GM19193 (cell line): ENCODE data around the gene PJVK.

Experiments used
- POLR2A ChIP-seq: IDR thresholded peaks from 4 replicates; pipeline ENCODE4 v1.6.1; 2011; ENCODE audit not compliant: insufficient read depth, insufficient read length; ENCODE audit errors: extremely low read depth

PJVK gene

GRCh38 chr2:178496049-178496448 lies 44.9 kb downstream of the PJVK start:
- TF ChIP-seq POLR2A = no peak

- no peak for TF ChIP-seq POLR2A
Measured at GRCh38 chr2:178498137-178498536, 47.0 kb downstream of the PJVK start.

DNA sequence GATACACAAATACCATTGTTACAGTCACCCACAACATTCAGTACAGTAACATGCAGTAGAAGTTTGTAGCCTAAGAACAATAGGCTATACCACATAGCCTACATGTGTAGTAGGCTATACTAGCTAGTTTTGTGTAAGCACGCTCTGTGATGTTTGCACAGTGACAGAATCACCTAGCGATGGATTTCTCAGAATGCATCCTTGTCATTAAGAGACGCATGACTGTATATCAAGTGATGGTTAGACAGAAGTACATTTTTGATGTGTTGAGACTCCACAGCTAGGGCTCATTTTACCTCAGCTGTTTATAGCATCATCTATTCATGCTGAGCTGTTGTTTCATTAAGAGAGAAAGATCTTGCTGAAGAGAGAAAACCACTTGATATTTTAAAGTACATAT lies 48.5 kb downstream of the PJVK start:
- TF ChIP-seq POLR2A = no peak

GRCh38 chr2:178502751-178503150 lies 51.6 kb downstream of the PJVK start:
- TF ChIP-seq POLR2A = no peak

DNA sequence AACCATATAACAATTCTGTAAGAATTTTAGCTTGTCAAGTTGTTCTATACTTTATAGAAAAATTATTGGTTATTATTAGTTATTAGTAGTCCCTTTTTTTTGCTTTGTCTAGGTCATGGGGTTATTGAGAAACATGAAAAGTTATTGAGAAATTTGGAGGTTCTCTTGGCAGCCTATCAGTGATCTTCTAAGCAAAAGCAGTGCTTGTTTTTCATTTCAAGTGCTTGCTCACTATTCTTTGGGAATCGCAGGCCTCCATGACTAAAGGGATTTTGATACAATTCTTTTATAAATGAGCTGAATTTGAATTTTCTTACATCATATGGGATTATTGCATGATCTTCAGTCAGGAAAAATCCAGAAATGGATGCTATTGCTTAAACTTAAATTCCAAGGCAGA lies 54.9 kb downstream of the PJVK start:
- TF ChIP-seq POLR2A = no peak

GRCh38 chr2:178506524-178506923 lies 55.3 kb downstream of the PJVK start:
- no peak for TF ChIP-seq POLR2A

GRCh38 chr2:178506949-178507348 lies 55.8 kb downstream of the PJVK start:
- no peak for TF ChIP-seq POLR2A

DNA sequence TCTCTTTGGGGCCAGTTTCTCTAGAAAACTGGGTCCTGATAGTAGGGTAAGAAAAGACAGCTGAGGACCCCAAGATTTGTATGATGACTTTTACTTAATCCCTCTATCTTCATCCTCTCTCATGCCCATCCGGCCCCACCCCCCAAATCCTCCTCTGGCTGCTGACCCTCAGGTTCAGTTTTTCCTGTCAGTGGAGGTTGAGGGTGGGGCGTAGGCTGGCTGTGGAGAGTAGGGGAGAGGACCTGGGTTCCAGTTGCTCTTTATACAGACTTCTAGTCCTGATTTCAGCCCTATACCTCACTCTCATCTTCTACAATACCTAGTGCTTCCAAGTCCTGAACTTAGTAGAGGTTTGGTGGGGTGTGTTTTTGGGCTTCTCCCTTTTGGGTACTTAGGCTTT lies 57.5 kb downstream of the PJVK start:
- TF ChIP-seq POLR2A = no peak

DNA sequence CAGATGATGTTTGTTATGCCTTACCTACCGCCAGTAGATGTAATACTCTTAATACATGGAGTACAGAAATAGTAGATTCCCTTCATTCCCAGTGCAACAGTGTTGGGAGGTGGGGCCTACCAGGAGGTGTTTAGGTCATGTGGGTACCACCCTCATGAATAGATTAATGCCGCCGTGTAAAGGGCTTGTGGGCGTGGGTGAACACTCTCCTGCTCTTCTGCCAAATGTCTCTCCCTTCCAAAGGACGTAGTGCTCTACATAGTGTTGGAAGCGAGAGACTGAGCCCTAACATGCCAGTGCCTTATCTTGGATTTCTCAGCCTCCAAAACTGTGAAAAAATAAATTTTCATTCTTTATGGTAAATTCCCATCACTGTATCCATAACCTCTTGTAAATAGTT lies 59.2 kb downstream of the PJVK start:
- TF ChIP-seq POLR2A = no peak
